DMS53 (cell line): ENCODE measurements around the gene KCNN4.
"Not testable (repeated sequence)": the region's sequence is repeated elsewhere in the genome, so short reads cannot be mapped to it uniquely, and the experiment has no call there.

Experiments
- DNase-seq: peaks from one replicate; lab custom pipeline; 2025; lab: John Stamatoyannopoulos, UW

Gene KCNN4

DNA sequence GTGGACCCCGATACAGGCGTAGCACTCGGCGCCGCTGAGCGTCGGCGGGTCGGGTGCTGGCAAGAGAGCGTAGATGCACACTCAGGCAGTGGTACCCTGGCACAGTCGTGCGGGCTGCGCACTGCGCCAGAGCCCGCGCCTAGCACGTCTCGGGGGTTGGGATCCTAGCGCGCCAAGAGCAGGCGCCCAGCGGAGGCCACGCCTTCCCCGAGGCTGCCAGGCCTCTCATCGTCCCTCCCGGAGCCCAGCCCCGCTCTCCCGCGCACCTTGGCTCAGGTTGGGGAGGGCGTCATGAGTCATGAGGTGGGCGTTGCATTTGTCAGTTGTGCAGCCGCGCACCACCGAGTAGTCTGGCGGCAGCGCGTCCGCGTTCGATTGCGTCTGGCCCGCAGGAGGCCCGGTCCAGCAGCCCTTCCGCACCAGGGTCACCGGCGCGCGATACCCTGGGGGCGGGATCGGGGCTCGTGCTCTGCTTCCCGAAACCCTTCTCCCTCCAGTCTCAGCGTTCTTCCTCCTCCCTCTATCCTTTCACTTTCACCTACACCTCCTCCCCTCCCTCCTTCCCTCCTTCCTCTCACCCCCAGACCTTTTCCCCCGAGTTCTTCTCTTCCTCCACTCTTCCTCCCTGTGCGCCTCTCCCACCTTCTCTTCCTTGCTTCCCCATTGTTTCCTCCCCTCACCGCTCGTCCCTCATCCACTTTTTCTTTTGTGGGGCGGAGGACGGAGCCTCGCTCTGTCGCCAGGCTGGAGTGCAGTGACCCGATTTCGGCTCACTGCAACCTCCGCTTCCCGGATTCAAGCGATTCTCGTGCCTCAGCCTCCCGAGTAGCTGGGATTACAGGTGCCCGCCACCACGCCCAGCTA lies 18.0 kb upstream of the KCNN4 start:
- peak; percentile 89 for DNase-seq

DNA sequence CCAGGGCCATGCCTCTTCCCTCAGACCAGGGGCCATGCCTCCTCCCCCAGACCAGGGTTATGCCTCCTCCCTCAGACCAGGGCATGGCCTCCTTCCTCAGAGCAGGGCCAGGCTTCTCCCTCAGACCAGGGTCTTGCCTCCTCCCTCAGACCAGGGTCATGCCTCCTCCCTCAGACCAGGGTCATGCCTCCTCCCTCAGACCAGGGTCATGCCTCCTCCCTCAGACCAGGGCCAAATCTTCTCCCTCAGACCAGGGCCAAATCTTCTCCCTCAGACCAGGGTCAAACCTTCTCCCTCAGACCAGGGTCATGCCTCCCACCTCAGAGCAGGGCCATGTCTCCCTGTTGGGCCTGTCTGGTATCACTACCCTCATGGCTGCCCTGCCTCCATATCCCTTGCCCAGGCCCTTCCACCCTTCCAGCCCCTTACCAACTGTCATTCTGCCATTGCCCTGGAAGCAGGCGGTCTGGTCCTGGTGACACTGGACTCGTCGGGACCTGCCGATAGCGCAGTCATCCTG lies 17.3 kb upstream of the KCNN4 start:
- DNase-seq, result no peak

DNA sequence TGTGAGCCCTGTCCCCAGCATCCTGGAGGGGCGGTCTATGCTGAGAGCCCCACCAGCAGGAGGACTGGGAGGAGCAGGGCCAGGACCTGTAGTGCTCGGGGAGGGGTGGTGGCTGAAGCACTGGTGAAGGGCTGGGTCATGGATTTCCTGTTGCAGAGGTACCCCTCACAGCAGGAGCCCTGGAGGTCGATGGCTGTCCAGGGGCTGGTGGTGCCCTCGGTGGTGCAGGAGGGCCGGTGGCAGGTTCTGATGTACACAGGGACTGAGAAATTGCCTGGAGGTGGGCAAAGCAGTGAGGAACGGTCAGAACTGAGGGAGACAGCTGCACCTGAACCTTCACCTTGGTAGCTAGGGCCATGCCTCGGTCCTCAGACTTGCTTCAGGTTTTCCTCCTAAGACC lies 16.8 kb upstream of the KCNN4 start:
- no peak for DNase-seq

DNA sequence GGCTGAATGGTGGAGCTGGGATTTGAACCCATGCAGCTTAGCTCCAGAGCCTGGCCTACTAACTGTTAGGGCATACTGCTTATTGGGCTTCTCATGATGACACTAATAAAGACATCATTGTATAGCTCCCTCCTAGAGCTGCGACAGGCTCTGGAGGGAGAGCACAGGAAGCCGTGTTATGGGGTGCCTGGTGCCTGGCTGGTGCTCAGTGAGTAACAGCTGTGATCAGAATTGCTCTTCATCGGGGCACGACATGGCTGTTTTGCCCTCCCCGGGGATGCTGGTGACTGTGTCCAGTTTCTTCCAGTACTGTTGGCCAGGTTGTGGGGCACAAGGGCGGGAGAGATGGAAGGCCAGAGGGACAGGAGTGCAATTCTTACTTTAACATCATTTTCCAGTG lies 16.3 kb upstream of the KCNN4 start:
- no peak for DNase-seq

DNA sequence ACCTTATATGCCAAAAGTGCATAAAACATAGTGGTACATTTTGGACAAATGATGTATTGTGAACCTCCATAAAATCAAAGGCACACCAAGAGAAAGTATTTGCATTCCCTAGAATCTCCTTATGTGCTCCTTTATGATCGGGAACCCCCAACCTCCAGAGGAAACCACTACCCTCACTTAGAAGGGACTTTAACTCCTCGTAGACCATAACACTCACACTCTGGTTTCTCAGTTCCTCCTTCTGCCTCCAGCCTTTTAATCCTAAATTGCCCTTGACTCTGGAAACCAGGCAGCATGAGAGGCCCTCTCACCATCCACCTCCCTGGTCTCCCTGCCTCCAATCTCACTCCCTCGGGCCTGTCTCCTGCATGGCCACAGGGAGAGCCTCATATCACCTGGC lies 9.8 kb upstream of the KCNN4 start:
- no peak for DNase-seq

DNA sequence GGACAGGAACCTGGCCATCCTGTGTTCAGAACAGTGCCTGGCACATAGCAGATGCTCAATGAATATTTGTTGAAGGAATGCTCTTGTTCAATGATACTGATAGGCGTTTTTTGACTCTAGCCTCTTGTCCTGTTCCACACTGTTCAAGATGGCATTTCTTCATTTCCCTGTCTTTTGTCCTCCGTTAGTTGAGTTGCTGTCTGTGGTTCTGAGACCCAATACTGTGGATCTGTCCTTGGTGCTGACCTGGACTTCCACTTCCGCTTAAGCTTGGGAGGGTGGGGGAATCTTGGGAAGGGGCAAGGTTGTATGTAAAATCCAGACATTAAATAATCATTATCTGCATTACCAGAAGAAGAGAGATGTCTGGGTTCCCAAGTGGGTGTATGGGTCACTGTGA lies 8.3 kb upstream of the KCNN4 start:
- peak; percentile 12 for DNase-seq

DNA sequence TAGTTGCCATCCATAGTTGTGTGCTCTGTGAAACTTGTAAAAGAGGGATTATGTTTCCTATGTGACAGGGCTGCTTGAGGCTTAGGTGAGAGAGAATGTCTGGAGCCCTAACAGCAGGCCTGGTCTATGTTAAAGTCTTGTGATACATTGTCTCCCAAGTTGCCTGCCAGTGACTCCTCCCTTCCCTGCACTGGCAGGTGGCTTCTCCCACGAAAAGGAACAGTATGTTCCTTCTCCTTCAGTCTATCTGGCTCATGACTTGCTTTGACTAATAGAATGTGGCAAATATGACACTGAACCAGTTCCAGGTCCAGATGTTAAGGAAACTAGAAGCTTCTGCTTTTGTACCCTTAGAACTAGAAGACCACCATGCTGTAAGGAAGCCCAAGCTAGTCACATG lies 5.9 kb upstream of the KCNN4 start:
- DNase-seq, result no peak

DNA sequence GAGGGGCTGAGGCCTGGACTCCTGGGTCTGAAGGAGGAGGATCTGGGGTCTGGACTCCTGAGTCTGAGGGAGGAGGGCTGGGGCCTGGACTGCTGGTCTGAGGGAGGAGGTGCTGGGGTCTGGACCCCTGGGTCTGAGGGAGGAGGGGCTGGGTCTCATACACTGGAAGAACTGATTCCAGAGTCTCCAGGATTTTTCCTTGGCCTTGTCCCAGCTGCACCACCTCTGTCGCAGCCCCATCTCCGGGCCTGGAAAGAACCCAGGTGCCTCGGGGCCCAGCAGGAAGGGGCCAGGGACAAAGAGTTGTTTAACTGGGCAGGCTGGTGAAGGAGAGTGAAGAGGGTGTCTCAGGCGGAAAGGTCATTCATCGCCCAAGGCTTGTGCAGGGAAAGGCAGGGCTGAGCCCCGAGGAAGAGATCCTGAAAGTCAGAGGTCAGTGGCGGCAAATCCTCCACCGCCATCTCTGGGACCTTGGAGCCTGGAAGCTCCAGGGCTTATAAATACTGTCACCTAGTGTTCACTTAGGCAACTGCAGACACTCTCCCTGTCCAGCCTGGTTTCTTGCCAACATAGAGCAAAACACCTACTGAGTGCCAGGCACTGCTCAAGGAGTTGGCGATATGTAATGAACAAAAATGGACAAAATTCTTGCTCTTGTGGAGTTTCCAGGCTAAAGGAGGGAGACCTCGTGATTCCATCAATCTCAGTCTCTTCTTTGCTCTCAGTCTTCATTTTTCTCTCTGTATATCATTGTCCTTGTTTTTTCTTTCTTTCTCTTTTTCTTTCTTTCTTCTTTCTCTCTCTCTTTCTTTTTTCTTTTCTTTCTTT lies 4.4 kb upstream of the KCNN4 start:
- peak; percentile 85 for DNase-seq

DNA sequence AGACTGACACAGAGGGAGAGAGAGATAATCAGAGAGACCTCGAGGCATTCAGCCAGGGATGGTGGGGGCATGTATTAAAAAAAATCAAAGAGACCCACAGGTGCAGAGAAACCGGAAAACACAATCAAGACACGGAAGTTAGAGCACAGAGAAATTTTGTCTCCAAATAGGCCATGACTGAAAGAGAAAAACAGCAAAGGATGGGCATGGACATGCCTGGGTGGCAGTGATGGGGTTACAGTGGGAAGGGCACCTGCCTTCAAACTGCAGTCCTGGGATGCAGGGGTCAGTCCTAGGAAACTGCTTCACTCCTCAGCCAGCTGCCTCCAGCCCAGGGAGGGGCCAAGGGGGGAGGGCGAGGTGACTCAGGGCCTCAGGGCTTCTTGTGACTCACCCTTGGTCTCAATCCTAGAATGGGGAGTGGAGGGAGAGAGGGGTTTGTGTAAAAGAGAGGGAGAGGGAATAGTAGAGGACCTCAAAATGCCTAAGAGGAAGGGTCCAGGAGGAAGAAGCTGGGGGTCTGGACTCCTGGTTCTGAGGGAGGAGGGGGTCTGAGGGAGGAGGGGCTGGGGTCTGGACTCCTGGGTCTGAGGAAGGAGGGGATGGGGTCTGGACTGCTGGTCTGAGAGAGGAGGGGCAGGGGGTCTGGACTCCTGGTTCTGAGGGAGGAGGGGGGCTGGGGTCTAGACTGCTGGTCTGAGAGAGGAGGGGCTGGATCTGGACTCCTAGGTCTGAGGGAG lies 3.6 kb upstream of the KCNN4 start:
- peak; percentile 50 for DNase-seq

DNA sequence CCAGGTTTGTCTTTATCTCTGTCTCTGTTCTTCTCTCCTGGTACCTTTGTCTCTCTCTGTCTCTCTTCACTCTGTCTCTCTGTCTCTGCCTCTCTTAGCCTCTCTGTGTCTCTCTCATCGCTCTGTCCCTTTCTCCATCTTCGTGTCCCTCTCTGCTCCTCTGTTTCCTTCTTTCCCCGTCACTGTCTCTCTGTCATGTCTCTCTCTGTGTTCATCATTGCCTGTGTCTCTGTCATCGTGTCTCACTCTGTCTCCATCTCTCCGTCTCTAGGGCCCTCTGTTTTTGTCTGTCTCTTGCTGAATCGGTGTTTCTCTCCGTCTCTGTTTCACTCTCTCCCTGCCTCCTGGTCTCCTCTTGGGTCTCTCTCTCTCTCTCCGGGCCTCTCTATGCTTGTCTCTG lies 2.9 kb upstream of the KCNN4 start:
- DNase-seq, result no peak

DNA sequence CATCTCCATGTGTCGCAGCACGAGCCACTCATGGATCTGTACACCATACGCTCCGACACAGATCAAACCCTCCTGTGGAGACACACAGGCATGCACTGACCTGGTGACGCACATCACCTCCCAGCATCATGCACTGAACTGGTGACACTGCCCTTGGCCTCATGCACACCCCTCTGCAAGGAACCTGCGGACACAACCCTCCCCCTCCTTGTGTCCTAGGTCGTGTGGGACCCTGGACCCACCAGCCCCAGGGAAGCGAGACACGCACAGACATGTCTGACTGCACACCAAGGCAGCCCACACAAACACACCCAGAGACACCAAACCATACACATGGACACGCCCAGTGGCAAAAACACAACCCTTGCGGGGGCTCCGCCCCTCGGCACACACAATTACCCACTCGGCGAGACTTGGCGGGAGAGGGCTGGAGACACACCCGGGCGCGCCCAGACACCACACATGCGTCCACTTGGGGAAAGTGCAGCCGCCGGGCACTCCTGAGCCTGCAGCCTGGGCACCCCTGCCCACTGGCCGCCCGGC lies 2.0 kb upstream of the KCNN4 start:
- peak; percentile 53 for DNase-seq

DNA sequence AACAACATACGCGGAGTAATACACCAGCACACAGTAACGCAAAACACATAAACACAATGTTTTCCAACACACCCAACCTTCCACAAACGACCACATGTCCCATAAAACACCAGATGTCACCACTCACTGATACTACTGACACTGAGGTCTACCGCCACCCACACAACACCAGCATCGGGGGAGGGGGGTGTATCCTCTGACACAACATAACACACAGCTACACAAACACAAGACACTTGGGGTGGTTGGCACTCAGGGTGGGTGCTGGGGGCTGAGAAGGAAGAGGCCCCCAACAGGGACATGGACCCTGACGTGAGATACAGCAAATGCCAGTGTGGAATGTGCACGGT lies 1.5 kb upstream of the KCNN4 start:
- no peak for DNase-seq

DNA sequence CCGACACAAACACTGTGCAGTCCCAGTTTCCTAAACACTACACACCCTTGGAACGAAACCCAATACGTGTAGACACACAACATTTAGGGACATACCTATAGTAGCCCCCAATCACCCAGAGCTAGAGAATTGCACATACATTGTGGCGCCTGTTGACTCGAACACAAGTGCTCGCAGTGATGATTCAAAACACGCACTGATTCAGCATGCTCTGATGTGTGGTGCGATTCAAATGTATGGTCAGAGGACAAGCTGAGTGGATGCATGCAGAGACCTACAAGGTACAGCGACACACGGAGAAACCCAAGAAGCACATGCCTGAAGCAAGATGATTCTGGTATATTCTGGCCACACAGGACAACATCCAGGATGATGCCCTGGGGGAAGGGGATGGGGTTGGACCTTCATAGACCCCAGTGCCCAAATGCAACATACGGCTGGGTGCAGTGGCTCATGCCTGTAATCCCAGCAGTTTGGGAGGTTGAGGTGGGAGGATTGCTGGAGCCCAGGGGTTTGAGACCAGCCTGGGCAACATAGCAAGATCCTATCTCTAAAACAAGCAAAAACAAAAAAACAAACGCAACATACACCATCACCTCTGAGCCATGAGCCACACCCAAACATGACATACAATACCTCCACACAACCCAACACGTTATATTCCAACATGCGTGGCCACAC lies 997 bp upstream of the KCNN4 start:
- no peak for DNase-seq

DNA sequence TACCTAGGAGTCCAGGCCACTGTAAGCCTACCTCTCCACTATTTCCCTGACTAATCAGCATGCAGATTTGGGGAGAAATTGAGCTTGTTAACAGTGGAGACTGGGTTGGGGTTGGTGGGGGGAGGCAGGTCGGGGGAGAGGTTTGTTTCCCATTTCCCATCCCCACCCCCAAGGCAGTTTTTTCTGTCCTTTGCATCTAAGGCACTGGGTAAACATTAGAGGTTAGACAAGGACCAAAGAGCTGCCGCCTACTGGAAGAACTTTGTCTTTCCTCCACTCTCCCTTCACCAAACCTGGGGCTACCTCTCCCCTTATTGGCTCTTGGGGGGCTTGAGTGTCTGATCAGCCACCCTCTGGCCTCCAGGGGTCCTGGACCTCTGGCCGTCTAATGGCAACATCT lies 953 bp downstream of the KCNN4 start:
- DNase-seq, result no peak

DNA sequence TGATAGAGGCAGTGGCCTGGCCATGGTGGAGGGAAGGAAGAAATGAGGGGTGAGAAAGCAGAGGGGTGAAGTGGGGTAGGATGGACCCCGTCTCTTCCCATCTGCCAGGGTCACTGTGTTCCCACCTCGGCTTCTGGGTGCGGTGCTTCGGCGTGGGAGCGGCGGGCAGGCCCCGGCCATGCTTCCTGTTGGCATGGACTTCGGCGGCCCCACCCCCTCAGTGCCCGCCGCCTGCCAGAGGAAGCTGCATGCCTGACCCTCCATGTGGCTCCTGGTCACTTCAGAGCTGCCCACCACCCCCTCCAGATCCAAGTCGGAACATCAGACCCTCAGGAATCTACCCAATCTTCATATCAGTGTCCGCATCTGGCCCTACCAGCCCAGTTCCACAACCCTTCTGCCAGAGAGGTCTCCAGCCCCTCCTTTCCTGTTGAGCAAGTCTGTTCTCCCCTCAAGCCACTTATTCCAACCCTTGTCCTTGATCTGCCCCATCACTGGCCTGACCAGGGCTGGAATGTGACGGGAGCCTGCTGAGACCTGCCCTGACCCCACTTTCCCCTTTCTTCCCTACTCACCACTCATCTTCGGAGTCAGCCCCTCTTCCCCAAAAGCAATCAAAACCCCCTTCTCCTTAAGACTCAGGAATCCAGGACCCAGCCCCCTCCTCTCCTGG lies 1.5 kb downstream of the KCNN4 start:
- DNase-seq, result no peak

DNA sequence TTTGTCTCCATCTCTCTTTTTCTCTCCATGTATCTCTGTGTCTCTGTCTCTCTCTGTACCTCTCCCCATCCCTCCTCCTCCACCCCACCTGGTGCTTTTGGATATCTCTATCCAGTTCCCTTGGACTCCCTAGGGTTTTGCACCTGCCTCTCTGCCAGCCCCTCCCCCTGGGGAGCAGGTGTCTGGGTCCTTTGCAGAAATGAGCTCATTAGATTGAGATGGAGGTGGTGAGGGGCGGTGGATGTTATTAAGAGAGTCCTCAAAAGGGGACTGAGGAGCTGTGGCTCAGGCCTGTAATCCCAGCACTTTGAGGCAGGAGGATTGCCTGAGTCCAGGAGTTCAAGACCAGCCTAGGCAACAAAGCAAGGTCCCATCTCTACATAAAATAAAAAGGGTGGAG lies 2.1 kb downstream of the KCNN4 start:
- peak; percentile 73 for DNase-seq

DNA sequence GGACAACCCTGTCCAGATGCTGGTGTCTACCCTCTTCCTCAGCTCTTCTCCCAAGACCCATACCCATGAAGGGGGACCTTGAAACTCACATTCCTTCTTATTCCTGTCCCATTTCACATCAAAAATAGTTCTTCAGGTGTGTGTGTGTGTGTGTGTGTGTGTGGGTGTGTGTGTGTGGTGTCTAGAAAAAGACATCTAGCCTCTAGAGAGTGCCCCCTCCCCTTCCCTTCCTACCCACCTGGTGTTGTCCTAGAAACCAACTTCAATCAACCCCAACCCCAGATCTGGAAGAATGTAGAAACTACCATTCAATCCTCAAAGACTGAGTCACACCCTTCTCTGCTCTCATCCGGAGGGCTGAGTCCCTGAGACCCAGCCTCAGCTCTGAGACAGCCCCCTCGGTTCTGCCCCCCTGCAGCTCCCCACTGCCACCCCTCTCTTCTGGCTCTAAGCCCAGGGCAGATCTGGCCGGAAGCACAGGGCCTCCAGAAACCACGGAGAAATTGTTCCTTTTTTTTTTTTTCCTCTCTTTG lies 3.5 kb downstream of the KCNN4 start:
- DNase-seq, result no peak

DNA sequence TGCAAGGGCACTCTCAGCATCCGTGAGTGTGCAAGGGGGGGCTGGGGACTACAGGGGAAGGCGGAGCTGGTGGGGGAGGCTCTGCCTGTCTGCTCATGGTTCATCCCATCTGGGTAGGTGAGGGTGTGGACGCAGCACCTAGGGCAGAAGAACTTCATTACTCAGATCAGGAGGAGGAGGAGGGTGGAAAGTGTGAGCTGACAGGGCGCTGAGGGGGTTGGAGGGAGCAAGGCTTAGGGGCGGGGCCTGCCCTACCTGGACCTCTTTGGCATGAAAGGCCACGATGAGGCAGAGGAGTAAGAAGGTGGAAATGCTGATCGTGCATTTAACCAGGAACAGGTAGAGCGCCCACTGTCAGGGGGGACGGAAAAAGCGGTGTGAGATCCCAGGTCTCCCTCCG lies 4.5 kb downstream of the KCNN4 start:
- no peak for DNase-seq

DNA sequence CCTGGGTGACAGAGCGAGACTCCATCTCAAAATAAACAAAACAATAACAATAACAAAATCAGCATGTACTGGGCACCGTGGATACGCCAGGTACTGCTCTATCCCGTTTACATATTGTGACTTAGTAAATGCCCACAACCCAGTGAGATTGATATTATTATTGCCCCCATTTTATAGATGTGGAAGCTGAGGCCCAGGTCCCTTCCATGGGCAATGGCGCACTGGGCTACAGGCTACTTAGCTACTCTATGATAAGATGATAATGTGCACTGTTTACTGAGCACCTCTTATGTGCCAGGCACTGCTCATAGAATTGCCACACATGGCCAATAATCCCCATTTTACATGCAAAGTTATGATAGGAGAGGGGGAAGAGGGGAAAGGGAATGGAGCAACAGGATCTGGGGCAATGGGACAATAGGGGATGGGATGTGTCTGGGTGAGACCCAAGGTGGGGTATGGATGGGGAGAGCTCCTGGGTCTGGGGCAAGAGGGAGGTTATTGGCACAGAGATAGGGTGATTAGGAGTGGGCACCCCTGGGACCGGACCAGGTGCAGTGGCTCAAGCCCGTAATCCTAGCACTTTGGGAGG lies 5.4 kb downstream of the KCNN4 start:
- no peak for DNase-seq

DNA sequence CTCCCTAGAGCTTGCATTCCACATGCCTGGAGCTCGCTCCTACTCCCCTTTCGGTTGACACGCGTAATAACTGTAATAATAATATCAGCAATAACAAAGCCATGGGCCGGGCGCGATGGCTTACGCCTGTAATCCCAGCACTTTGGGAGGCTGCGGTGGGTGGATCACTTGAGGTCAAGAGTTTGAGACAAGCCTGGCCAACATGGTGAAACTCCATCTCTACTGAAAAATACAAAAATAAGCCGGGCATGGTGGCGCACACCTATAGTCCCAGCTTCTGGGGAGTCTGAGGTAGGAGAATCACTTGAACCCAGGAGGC lies 5.9 kb downstream of the KCNN4 start:
- not testable (repeated sequence) for DNase-seq
